Measurements from ENCODE around the gene CAND2.

GRCh38 chr3:12752102-12752501 is 44.4 kb upstream of the CAND2 start:
- no peak for TF ChIP-seq EZH2phosphoT487 (IDR thresholded peaks at IDR 0.05; ENCODE audit: low read depth, severe bottlenecking, unreplicated experiment)
- TF ChIP-seq CTCF (IDR thresholded peaks at IDR 0.05; ENCODE audit: poor library complexity), result no peak
- TF ChIP-seq EZH2 (IDR thresholded peaks at IDR 0.05; ENCODE audit: borderline replicate concordance), result no peak

All from hepatocyte (in vitro differentiated cells).